CD4-positive, alpha-beta T cell treated with Interferon gamma for 1 hour (primary cell): ENCODE measurements around the gene CASP6.

Experiments
- DNase-seq: peaks from one replicate; pipeline ENCODE4 v3.0.0-alpha.2; 2020

The CASP6 gene

GRCh38 chr4:109665783-109666485 is 37.3 kb downstream of the CASP6 start:
- no peak for DNase-seq

GRCh38 chr4:109662771-109663170 is 40.5 kb downstream of the CASP6 start:
- no peak for DNase-seq

GRCh38 chr4:109662116-109662515 is 41.1 kb downstream of the CASP6 start:
- DNase-seq = no peak

- DNase-seq = no peak
Measured at GRCh38 chr4:109658871-109659410, 44.3 kb downstream of the CASP6 start.

- no peak for DNase-seq
Measured at GRCh38 chr4:109657854-109658418, 45.3 kb downstream of the CASP6 start.

- DNase-seq = no peak
Measured at GRCh38 chr4:109655396-109655795, 47.8 kb downstream of the CASP6 start.

GRCh38 chr4:109649872-109650271 is 53.4 kb downstream of the CASP6 start:
- no peak for DNase-seq

GRCh38 chr4:109648997-109649575 is 54.2 kb downstream of the CASP6 start:
- no peak for DNase-seq

GRCh38 chr4:109648266-109648996 is 54.8 kb downstream of the CASP6 start:
- DNase-seq = no peak

GRCh38 chr4:109645874-109646710 is 57.2 kb downstream of the CASP6 start:
- no peak for DNase-seq

GRCh38 chr4:109640644-109641043 is 62.6 kb downstream of the CASP6 start:
- no peak for DNase-seq
